ENCODE data around the gene NRIP3. TPM values are rescaled to one million over a fixed set of nuclear protein-coding genes. Genes with fewer than 3 reads are reported as not detected.
"Not testable (repeated sequence)": the region's sequence is repeated elsewhere in the genome, so short reads cannot be mapped to it uniquely, and the experiment has no call there.

The NRIP3 gene
- total RNA-seq, 1 experiment from 2014 or later = 1.9 TPM

DNA sequence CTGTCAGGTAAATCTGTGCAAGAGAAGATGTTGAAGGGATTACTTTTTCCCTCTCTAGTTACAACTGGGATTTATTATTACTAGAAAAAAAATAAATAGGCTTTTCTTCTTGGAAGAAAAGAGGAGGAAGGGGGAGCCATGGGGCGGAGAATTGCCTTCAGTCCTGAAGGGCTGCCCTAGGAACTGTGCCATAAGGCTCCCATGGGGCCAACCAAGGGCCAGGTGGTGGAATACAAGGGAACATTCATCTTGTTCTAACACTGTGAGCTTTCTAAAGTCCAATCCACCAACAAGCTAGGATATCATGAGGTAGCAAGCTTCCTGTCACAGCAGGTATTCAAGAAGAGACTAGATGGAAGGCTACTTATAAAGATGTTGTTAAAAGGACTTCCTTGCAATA is 24.8 kb upstream of the NRIP3 start:
- Histone ChIP-seq H3K4me3 (ENCODE audit: insufficient read depth, low read depth, low read length) (no peak overlapping the region), H3K36me3 (replicated peaks; ENCODE audit: control insufficient read depth, insufficient read depth, low read length) (no peaks in the 10 kb centered on the region), H3K27me3 (ENCODE audit: control insufficient read depth, insufficient read depth, low read length) (no peaks in the 10 kb centered on the region)
- DNase-seq = no peak

DNA sequence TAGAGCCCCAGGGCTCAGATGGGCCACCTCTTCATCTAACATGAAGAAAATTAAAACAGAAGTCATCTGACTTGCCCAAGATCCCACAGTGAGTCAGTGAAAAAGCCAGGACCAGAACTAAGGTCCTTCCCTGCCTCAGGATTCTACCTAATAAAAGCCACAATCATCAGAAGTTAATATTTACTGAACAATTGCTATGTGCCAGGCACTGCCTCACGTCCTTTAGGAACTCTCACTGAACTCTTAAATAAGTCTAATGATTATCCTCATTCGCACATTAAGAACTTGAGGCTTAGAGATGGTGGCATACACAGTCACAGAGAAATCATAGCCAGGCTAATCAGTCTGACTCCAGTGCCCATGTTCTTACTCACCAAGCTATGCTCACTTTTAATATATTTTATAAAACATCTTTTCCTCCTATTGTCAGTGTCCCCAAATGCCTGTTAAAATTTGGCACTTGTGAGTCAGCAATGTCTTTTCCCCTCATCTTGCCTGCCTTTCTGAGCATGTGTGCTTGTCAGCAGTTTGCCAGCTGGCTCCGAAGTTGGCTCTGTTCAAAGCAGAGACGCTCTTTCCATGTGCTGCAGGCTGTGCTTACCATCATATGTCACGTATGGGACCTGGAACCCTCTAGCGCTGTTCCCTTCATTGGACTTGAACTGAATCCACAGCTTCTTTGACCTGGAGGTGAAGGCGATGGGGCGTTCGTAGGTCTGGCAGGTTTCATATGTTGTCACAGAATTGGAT is 21.5 kb upstream of the NRIP3 start:
- no peak overlapping the region for H3K4me3 ChIP-seq (ENCODE audit: insufficient read depth, low read depth, low read length)

GRCh38 chr11:9022961-9023680 is 19.3 kb upstream of the NRIP3 start:
- Histone ChIP-seq H3K4me3 (ENCODE audit: insufficient read depth, low read depth, low read length) (no peak overlapping the region), H3K36me3 (replicated peaks; ENCODE audit: control insufficient read depth, insufficient read depth, low read length) (no peaks in the 10 kb centered on the region), H3K27me3 (ENCODE audit: control insufficient read depth, insufficient read depth, low read length) (no peaks in the 10 kb centered on the region)
- no peak for DNase-seq

More for the DNA sequence above, 21.5 kb upstream of the NRIP3 start:
- Histone ChIP-seq H3K27me3 (ENCODE audit: control insufficient read depth, insufficient read depth, low read length) (no peaks in the 10 kb centered on the region), H3K36me3 (replicated peaks; ENCODE audit: control insufficient read depth, insufficient read depth, low read length) (no peaks in the 10 kb centered on the region)
- no peak for DNase-seq

DNA sequence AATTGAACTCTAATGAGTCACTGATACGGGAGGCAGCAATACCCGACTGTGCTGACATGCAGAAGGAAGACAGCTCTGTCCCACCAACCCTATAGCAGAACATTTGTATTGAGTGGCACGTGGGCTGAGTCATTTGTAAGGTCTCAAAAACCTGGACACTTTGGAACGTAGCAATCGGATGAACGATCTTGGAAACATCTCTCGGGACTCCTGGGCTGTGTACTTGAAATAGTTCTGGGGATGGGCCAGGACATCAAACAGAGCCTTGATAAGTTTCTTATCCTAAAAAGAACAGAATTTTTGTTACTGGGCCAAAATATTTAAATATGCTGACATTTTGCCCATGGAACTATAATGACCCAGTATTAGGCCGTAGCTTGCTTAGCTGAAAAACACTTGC is 17.1 kb upstream of the NRIP3 start:
- no peak for DNase-seq
- Histone ChIP-seq H3K36me3 (replicated peaks; ENCODE audit: control insufficient read depth, insufficient read depth, low read length) (no peaks in the 10 kb centered on the region), H3K4me3 (ENCODE audit: insufficient read depth, low read depth, low read length) (no peak overlapping the region), H3K27me3 (ENCODE audit: control insufficient read depth, insufficient read depth, low read length) (no peaks in the 10 kb centered on the region)

DNA sequence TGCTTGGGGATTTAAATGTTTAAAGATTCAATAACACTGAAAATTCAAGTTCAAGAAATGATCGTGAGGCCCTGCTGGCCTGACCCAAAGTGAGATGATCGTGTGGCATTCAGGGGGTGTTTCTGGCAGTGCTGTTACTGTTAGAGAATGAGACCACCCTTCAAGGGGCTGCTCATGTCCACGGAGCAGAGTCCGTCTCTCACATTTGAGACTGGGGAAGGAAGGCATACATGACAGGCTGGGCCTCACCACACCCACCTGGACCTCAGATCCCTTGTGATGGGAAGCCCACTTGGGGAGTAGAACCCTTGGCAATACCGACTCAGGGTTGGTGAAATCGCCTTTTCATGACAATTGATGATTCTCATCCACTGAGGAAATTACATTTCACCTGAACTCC is 16.1 kb upstream of the NRIP3 start:
- no peak overlapping the region for H3K4me3 ChIP-seq (ENCODE audit: insufficient read depth, low read depth, low read length)
- no peak for DNase-seq
- H3K27me3 ChIP-seq (ENCODE audit: control insufficient read depth, insufficient read depth, low read length) = no peaks in the 10 kb centered on the region
- H3K36me3 ChIP-seq (replicated peaks; ENCODE audit: control insufficient read depth, insufficient read depth, low read length) = no peaks in the 10 kb centered on the region

DNA sequence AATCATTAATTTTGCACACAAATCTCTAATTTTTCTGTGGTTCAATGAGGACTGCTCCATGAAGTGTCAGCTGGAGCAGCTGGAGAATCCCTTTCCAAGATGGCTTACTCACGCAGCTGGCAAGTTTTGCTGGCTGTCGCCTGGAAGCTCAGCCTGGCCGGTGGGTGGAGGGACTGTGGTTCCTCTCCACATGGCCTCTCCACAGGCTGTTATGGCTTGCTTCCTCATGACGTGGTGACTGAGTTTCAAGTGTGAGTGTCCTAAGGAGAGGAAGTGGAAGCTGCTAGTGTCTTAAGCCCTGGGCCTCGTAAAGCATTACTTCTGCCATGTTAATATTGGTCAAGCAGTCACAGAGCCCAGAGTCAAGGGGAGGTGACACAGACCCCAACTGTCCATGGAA is 14.0 kb upstream of the NRIP3 start:
- no peak for DNase-seq
- Histone ChIP-seq H3K4me3 (ENCODE audit: insufficient read depth, low read depth, low read length) (no peak overlapping the region), H3K36me3 (replicated peaks; ENCODE audit: control insufficient read depth, insufficient read depth, low read length) (no peaks in the 10 kb centered on the region), H3K27me3 (ENCODE audit: control insufficient read depth, insufficient read depth, low read length) (no peaks in the 10 kb centered on the region; the same call in 1 of the 2 replicates)

DNA sequence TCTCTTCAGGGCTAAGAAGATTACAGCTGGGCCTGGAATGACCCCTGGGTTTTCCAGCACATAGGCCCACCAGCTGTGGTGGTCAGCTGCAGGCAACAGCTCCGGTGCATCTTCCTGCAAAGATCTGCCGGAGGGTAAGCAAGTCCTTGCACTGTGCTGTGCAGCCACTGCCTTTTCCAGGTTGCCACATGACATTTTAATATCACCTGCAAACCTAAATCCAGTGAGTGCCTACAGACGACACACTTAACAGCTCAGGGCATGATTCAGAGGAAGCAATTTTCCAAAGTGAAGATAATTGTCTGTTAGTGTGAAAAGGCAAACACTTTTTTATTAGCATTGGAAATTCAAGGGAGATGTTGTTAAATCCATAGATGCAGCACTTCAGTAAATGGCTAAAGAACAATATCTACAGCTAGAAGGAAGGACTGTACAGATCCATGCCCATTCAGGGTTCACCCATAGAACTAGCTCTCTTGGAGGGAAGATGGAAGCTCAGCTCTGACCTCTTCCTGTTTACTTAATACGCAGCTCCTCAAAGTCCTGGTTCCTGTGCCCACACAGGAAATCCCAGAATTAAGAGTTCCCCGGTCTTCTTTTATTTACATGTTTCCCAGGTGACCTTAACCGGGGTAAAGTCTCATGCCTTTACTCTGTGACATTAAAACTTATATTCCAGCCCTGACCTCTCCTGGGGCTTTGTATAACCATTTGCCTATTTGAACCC is 13.3 kb upstream of the NRIP3 start:
- Histone ChIP-seq H3K36me3 (replicated peaks; ENCODE audit: control insufficient read depth, insufficient read depth, low read length) (no peaks in the 10 kb centered on the region), H3K4me3 (ENCODE audit: insufficient read depth, low read depth, low read length) (no peak overlapping the region), H3K27me3 (ENCODE audit: control insufficient read depth, insufficient read depth, low read length) (no peaks in the 10 kb centered on the region; the same call in 1 of the 2 replicates)
- DNase-seq = no peak

GRCh38 chr11:9015677-9016076 is 11.9 kb upstream of the NRIP3 start:
- Histone ChIP-seq H3K36me3 (replicated peaks; ENCODE audit: control insufficient read depth, insufficient read depth, low read length) (no peaks in the 10 kb centered on the region), H3K27me3 (ENCODE audit: control insufficient read depth, insufficient read depth, low read length) (no peaks in the 10 kb centered on the region; the same call in 1 of the 2 replicates), H3K4me3 (ENCODE audit: insufficient read depth, low read depth, low read length) (no peak overlapping the region)
- DNase-seq = peak; percentile 82

DNA sequence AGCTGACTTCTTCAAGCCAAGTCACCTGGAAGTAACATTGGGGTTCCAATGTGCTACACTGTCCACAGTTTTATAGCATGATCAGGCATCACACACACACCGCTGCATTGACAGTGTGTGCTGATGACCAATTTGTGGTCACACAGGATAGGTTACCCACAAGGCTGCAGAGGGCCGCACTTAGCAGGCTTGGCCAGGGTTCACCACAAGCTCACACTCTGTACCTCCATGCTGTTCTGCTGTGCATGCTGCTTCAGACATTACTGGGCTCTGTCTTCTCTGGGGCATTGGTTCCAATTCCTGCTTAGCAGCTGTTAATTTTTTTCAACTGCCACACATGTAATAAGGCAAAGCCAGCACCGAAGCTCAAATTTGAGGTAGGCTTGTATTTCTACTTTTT is 11.0 kb upstream of the NRIP3 start:
- DNase-seq = no peak
- Histone ChIP-seq H3K27me3 (ENCODE audit: control insufficient read depth, insufficient read depth, low read length) (no peaks in the 10 kb centered on the region; the same call in 1 of the 2 replicates), H3K4me3 (ENCODE audit: insufficient read depth, low read depth, low read length) (no peak overlapping the region), H3K36me3 (replicated peaks; ENCODE audit: control insufficient read depth, insufficient read depth, low read length) (no peaks in the 10 kb centered on the region)

GRCh38 chr11:9013373-9013772 is 9.6 kb upstream of the NRIP3 start:
- Histone ChIP-seq H3K4me3 (ENCODE audit: insufficient read depth, low read depth, low read length) (no peak overlapping the region), H3K27me3 (ENCODE audit: control insufficient read depth, insufficient read depth, low read length) (no peaks in the 10 kb centered on the region; the same call in 1 of the 2 replicates), H3K36me3 (replicated peaks; ENCODE audit: control insufficient read depth, insufficient read depth, low read length) (no peaks in the 10 kb centered on the region)
- DNase-seq = no peak

DNA sequence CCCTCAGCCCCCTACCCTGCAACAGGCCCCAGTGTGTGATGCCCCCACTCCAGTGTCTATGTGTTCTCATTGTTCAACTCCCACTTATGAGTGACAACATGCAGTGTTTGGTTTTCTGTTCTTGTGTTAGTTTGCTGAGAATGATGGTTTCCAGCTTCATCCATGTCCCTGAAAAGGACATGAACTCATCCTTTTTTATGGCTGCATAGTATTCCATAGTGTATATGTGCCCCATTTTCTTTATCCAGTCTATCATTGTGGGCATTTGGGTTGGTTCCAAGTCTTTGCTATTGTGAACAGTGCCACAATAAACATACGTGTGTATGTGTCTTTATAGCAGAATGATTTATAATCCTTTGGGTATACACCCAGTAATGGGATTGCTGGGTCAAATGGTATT is 5.7 kb upstream of the NRIP3 start:
- H3K27me3 ChIP-seq (ENCODE audit: control insufficient read depth, insufficient read depth, low read length) = peaks cover 24% of the 10 kb centered on the region
- not testable (repeated sequence) for H3K36me3 ChIP-seq (replicated peaks; ENCODE audit: control insufficient read depth, insufficient read depth, low read length); DNase-seq; H3K4me3 ChIP-seq (ENCODE audit: insufficient read depth, low read depth, low read length)

- DNase-seq = no peak
- peaks cover 33% of the 10 kb centered on the region for H3K27me3 ChIP-seq (ENCODE audit: control insufficient read depth, insufficient read depth, low read length)
These were observed 4.9 kb upstream of the NRIP3 start for GRCh38 chr11:9008661-9009060.

GRCh38 chr11:9008011-9008550 is 4.3 kb upstream of the NRIP3 start:
- H3K4me3 ChIP-seq (ENCODE audit: insufficient read depth, low read depth, low read length) = no peak overlapping the region
- H3K36me3 ChIP-seq (replicated peaks; ENCODE audit: control insufficient read depth, insufficient read depth, low read length) = no peaks in the 10 kb centered on the region
- no peak for DNase-seq
- peaks cover 39% of the 10 kb centered on the region for H3K27me3 ChIP-seq (ENCODE audit: control insufficient read depth, insufficient read depth, low read length)

More at GRCh38 chr11:9008661-9009060, 4.9 kb upstream of the NRIP3 start:
- H3K36me3 ChIP-seq (replicated peaks; ENCODE audit: control insufficient read depth, insufficient read depth, low read length) = no peaks in the 10 kb centered on the region
- H3K4me3 ChIP-seq (ENCODE audit: insufficient read depth, low read depth, low read length) = no peak overlapping the region

- H3K27me3 ChIP-seq (ENCODE audit: control insufficient read depth, insufficient read depth, low read length) = peaks cover 58% of the 10 kb centered on the region
- no peaks in the 10 kb centered on the region for H3K36me3 ChIP-seq (replicated peaks; ENCODE audit: control insufficient read depth, insufficient read depth, low read length)
- DNase-seq = no peak
- no peak overlapping the region for H3K4me3 ChIP-seq (ENCODE audit: insufficient read depth, low read depth, low read length)
These were observed 1.3 kb upstream of the NRIP3 start for GRCh38 chr11:9005087-9005486.

All from H7 (cell line).